Neural cell (in vitro differentiated cells): ENCODE data around the gene DNAJB8.

ENCODE experiments used
- CTCF ChIP-seq: fragments of 450-650 bp; IDR thresholded peaks from 2 replicates; pipeline ENCODE4 v1.5.1; 2014; ENCODE audit warnings: antibody characterized with exemption, mild to moderate bottlenecking, moderate library complexity; ENCODE audit not compliant: poor library complexity, severe bottlenecking
- EP300 ChIP-seq: fragments of 450-650 bp; conservative IDR thresholded peaks from 2 replicates; pipeline ENCODE4 v1.6.1; 2014; ENCODE audit warnings: antibody characterized with exemption, mild to moderate bottlenecking, moderate library complexity; ENCODE audit not compliant: poor library complexity, severe bottlenecking
- TAF1 ChIP-seq: IDR thresholded peaks from 2 replicates; pipeline ENCODE4 v1.6.1; 2012; ENCODE audit warnings: low read depth

- TF ChIP-seq CTCF (no peak), EP300 (no peak), TAF1 (no peak)
Observed at GRCh38 chr3:128472449-128473179, 5.9 kb upstream of the DNAJB8 start.
